GM21390 (cell line): ENCODE data around the gene DZIP3.
"Not testable (repeated sequence)": the region's sequence is repeated elsewhere in the genome, so short reads cannot be mapped to it uniquely, and the experiment has no call there.

Experiments used
- ATAC-seq: cut with Tn5 transposase; IDR thresholded peaks from one replicate; pipeline ENCODE4 v1.9.1; 2021; ENCODE audit not compliant: unreplicated experiment

Gene DZIP3

GRCh38 chr3:108599677-108600409, 10.3 kb downstream of the DZIP3 start:
- ATAC-seq, result no peak

- ATAC-seq, result peak; percentile 82
Observed at GRCh38 chr3:108602249-108602934, 12.9 kb downstream of the DZIP3 start.

GRCh38 chr3:108602935-108603294, 13.4 kb downstream of the DZIP3 start:
- ATAC-seq, result no peak

- no peak for ATAC-seq
Observed at GRCh38 chr3:108603691-108604090, 14.2 kb downstream of the DZIP3 start.

- no peak for ATAC-seq
Observed at GRCh38 chr3:108605028-108605427, 15.5 kb downstream of the DZIP3 start.

GRCh38 chr3:108605491-108605890, 16.0 kb downstream of the DZIP3 start:
- no peak for ATAC-seq

- no peak for ATAC-seq
Observed at GRCh38 chr3:108608750-108609149, 19.2 kb downstream of the DZIP3 start.

GRCh38 chr3:108610651-108611050, 21.1 kb downstream of the DZIP3 start:
- no peak for ATAC-seq

GRCh38 chr3:108616090-108616489, 26.6 kb downstream of the DZIP3 start:
- not testable (repeated sequence) for ATAC-seq

GRCh38 chr3:108620250-108620649, 30.7 kb downstream of the DZIP3 start:
- no peak for ATAC-seq

- no peak for ATAC-seq
Observed at GRCh38 chr3:108623504-108623903, 34.0 kb downstream of the DZIP3 start.

GRCh38 chr3:108629974-108630373, 40.5 kb downstream of the DZIP3 start:
- ATAC-seq, result no peak

GRCh38 chr3:108642526-108642925, 53.0 kb downstream of the DZIP3 start:
- no peak for ATAC-seq

GRCh38 chr3:108645364-108645763, 55.8 kb downstream of the DZIP3 start:
- ATAC-seq, result no peak

GRCh38 chr3:108655664-108656063, 66.1 kb downstream of the DZIP3 start:
- not testable (repeated sequence) for ATAC-seq

- ATAC-seq, result no peak
Observed at GRCh38 chr3:108661699-108662098, 72.2 kb downstream of the DZIP3 start.

- peak; percentile 74 for ATAC-seq
Observed at GRCh38 chr3:108662142-108662738, 72.7 kb downstream of the DZIP3 start.

GRCh38 chr3:108664266-108664665, 74.7 kb downstream of the DZIP3 start:
- ATAC-seq, result no peak

GRCh38 chr3:108667312-108667711, 77.8 kb downstream of the DZIP3 start:
- ATAC-seq, result no peak

- peak; percentile 69 for ATAC-seq
Observed at GRCh38 chr3:108669208-108669607, 79.7 kb downstream of the DZIP3 start.

- ATAC-seq, result no peak
Observed at GRCh38 chr3:108672701-108673100, 83.2 kb downstream of the DZIP3 start.

GRCh38 chr3:108673988-108674661, 84.6 kb downstream of the DZIP3 start:
- no peak for ATAC-seq
